GM21360 (cell line): Measurements from ENCODE around the gene PANX1.

Experiments used
- ATAC-seq: cut with Tn5 transposase; IDR thresholded peaks from one replicate; pipeline ENCODE4 v1.9.1; 2021; ENCODE audit warnings: mild to moderate bottlenecking, moderate library complexity; ENCODE audit not compliant: unreplicated experiment

Gene PANX1

DNA sequence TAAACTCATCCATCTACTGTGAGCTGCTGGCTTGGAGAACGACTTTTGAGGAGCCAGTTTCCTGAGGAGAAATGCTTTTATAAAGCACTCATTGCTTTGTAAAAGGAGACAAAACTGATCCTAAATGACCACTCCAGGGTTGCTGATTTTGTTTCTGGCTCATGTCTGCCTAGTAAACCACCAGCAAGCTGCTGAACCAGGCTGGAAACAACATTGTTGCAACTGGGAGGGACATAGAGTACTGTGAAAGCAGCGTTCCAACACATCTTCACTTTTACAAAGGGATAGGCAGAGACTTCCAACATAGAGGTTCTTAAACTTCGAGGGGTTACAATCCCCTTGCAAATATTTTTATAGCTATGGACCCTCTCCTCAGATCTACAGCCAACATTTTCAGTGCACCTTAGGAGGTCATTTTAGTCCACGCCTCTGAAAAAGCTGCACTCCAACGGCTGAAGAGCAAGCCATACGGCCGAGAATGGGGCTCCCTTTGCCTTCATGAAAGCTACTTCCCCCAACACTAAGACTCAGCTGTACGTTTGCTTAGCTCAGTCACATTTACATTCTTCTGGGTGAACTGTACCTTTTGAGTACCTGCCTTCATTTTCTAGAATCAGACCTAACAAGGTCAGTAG lies 54.7 kb downstream of the PANX1 start:
- no peak for ATAC-seq

DNA sequence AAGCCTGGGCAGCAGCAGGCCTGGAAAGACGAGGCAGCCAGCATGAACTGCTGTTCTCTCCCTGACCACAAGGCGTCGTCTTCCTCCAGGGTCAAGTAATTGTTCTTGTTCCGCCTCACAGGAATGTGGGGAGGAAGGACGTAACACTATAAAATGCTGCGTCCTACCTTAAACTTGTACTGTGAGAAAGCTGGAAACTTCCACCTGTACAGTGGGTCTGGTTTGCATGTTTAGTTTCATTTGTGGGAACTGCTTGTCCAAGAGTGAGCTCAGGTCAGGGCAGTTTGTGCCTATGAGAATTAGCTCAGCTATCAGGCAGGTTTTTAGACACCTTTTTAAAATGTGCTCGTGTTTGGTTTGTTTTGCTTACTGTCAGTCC lies 55.2 kb downstream of the PANX1 start:
- peak; percentile 82 for ATAC-seq

DNA sequence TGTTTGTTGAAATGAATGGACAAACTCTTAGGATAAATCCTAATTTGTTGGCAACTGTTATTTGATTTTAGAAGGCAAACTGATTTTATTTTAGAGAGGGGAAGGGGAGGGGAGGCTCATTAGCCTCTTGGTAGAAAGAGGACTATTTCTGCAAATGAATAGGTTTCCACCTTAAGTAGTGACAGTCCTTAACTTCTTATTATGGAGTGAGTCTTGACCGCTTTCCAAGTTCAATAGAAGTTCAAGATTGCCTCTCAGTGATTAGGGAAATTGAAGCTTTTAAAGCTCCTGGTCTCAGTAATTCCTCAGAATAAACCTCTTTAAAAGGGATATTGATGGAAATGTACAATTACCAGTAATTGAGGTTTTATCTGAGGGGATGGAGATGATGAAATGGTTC lies 55.7 kb downstream of the PANX1 start:
- ATAC-seq: no peak

DNA sequence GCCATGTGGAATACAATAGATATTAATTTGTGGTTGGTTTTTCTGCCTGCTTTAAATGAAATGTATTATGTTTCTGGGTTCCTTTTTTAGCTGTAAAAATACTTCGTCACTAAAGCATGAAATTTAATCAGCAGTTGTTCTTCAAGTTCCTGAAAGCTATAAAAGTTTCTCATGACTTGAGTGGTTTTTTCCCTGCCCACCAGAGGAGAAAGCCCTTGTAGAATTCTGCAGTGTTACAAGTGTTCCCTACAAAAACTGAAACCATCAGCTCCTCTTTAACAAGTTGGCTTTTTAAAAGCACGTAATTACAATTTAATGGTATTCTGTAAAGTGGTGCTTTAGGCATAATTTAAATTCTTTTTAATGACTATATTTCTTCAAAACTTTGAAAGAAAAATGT lies 56.2 kb downstream of the PANX1 start:
- no peak for ATAC-seq

DNA sequence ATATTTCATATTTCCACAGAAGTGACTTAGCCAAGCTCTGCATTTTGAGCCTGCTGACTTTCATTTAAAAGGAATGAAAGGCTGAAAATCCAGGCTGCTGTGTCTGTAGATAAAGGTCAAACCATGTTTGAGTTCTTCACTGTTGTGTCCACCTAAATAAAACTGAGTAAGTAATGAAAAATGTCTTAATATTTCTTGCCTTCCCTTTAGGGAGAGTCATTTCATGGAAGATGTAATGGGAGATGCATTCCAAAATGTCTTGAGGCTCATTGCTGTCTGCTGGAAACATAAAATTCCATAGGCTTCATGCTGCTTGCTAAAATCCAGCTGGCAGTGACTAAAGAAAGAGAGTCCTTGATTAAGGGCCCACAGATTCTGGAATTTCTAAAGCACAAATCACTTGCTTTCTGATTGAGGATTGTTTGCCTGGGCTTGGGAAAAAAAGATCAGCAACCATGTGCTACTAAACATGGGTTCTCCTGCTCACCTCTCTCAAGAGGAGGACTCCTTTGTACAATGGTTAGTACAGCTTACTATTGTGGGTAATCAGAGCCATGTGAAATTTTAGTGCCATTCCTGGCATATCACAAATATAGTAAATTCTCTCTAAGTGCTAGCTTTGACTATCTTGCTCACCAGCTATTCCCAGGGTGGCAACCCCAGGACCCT lies 56.9 kb downstream of the PANX1 start:
- no peak for ATAC-seq

DNA sequence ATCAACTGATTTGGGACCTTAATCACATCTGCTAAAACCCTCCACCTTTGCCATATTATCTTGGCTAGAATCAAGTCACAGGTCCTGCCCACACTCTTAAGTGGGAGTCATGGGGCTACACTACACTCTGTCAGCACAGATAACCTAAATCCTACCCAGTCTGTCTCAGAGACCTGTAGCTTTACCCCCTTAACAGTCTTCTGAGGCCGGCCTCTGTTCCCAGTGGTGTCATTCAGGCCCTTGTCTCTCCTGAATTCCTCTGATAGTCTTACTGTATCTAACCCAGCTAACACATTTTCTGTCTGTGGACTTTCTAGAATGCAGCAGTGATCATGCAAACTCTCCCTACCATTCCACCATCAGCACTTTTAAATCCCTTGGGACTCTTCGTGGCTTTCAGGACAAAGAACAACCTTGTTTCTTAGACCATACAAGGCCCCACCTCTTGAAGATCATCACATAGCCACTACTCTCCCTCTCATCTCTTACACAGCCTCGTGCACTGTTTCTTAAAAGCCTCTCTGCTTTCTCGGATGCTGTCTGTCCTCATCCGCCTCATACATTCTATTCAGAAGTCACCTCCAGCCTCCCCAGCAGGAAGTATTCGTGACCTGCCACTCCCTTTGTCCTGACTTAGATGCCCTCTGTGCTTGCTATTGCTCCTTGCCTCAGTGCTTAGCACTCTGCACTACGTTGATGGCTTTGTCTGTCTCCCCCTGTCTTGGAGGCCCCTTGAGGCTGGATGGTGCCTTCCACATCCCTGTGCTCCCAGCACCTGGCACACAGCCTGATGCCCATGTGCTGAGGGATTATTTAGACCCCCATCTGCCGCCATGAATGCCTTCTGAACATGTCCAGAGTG lies 57.9 kb downstream of the PANX1 start:
- ATAC-seq: no peak

DNA sequence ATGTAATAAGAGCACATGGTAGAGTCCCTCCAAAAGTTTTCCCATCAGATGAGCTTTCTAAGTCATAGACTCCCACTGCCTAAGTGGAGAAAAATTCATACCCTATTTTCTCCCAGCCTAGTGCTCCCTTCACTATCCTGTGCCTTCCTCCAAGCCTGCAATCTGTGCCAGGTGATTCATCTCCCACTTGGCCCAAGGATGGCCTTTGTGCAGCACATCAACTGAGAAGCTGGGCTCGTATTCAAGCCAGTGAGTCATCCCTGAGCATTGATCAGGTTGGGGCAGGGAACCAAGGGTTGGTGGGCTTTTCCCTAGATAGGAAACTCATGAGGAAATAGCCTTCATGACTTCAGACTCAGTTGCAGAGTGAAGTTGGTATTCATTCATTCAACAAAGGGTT lies 64.6 kb downstream of the PANX1 start:
- ATAC-seq: no peak

DNA sequence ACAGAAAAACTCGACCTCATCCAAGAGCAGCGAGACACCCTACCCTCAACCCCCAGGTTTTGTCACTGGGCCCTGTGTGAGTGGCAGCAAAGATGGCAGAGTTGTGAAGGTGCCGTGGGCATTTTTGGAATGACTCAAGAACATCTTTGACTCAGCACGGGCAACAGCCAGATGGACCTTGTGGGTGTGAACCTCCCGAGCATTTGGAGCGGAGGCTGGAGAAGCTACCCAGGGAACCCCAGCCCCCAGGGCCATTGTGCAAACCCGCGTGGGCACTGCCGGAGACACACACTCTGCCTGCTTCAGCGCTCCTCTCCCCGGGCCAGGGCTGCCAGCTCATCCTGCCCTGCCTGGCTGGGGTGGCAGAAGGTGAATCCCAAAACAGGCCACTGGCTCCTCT lies 66.1 kb downstream of the PANX1 start:
- ATAC-seq: no peak

DNA sequence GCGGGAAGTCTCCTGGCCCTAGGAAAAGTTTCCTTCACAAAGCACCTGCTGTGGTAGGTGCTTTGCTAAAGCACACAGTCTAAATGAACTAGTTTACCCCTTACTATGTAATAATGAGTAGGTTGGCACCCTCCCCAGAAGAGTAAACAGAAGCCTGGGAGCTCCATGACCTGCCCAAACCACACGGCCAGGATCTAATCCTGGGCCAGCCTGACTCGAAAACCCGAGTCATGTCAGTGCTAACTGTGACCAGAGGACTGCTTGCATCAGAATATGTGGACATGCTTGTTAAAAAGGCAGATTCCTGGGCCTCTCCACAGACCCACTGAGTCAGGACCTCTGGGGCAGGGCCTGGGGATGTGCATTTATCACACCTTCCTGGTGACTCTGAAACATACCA lies 67.7 kb downstream of the PANX1 start:
- no peak for ATAC-seq

DNA sequence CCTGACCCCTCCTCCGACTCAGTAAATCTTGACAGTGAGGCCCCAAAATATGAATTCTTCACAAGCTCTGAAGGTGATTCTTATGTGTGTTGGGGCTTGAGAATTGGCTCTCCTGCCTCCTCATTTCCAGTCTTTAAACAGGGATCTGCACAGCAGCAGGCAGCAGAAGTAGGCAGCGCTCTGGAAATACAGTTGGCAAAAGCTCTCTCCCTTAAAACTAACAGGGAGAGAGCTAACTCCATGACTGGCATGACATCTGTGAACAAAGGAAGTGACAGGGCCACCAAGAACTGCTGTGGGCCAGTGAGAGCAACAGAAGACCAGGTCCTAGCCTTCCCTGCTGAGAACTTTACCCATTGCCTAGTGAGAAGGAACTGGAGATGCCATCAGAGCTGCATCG lies 70.1 kb downstream of the PANX1 start:
- ATAC-seq: no peak

DNA sequence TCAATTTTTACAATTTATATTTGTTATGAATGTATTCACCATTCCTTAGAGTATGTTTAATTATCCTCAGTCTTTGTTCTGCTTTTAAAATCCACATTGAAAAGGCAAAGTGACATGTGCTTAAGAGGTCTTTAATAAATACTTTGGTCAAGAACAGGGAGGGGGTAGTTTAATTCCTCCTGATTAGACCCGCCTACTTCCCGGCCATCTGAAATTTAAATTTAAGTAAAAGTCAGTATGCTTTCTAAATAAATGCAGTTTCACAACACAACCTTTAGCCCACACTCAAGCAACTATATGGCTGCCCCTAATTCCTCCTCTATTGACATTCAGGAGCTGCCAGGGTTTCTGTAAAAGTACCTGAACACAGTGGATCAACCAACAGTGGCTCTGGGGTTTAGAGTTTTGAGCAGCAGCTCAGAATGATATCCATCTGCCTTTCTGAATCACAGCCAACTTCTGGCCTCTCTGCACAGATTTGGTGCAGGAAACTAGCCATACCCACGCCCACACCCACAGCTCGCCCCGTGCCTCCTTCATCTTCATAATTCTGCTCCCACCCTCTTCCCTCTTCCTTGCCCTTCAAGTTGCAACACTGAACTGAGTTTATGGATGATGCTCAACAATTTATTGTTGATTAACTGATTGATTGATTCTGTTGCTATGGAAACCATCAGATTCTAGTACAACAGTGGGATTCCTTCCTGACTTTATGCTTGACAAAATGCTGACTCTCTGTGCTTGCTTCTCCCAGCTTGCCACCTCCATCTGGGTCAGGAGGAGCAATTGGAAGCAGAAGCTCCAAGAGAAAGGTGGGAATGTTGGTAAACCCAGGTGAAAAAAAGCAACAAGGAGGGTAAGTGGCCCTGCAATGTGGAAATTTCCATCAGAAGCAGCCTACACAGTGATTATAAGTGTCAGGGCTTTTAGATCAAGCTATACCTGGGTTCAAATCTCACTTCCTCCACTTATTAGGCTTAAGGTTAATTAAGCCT lies 70.8 kb downstream of the PANX1 start:
- no peak for ATAC-seq

DNA sequence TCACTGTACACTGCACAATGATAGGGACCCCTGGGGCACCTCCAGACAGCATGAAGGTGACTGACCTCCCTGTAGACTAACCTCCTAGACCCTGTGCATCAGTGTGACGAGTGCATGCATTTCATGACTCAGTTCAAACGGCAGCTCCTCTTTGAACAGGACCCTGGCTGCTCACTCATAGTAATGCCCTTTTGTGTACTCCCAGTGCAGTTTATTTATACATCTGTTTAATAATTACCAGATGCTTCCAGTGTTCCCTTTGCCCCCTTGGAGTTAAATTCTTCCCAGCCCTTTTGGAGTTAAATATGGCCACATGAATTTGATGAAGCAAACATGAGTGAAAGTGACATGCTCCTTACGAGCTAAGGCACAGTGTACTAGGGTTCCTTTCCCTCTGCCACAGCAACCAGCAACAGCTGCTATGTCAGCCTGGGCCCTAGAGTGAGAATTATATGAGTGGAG lies 72.4 kb downstream of the PANX1 start:
- no peak for ATAC-seq

DNA sequence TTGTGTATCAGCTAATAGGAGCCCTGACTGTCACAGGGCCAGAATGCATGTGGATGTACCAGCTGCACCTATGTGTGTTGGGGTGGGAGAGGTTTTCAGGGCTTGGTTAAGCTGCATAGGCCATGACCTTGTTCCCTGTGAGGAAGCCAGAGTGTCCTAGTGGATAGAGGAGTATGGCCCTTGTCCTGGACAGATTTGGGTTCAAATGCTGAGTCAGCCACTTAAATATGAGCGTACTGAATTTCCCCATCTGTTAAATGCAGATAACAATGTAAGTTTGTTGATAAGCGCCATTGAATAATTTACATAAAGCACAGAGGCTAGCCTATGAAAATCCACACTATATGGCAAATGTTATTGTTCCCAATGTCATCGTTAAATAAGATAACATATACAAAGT lies 74.4 kb downstream of the PANX1 start:
- ATAC-seq: no peak

DNA sequence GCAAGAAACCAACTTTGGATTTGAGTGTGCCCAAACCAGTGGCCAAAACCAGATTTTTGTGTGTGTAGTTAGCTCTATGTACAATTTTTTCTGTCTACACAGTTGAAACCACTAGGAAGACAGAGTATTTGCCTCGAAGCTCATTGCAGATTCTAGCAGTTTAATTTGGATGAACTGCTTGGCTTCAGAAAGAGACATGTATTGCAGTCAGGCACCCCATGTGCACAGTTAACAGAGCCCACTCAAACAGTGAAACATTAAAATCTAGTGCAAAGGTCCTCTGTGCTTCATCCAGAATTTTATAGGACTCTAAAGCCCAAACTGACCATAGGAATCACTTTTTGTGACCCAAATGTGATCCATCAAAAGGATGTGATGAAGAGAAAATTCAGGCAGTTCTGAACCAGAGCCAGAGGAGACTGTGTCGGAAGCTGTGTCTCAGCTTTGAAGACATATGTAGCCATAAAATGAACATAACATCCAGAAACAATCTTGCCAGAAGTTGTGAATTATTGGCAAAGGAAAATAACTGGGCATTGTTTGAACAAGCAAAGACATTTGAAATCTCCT lies 82.7 kb downstream of the PANX1 start:
- ATAC-seq: no peak

DNA sequence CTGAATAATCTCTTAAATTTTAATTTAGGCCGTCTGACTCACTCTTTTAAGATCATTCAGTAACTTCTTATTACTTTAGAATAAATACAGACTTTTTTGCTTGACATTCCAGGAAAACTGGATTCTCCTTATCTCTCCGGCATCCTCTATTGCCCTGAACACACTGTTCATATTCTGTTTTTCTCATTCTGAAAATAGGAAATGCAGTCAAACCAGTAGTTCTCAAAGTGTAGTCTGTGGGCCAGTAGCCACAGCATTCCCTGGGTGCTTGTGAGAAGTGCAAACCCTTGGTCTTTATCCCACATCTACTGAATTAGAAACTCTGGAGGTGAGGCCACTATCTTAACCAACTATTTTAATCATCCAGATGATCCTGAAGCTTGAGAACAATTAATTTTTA lies 84.3 kb downstream of the PANX1 start:
- no peak for ATAC-seq

DNA sequence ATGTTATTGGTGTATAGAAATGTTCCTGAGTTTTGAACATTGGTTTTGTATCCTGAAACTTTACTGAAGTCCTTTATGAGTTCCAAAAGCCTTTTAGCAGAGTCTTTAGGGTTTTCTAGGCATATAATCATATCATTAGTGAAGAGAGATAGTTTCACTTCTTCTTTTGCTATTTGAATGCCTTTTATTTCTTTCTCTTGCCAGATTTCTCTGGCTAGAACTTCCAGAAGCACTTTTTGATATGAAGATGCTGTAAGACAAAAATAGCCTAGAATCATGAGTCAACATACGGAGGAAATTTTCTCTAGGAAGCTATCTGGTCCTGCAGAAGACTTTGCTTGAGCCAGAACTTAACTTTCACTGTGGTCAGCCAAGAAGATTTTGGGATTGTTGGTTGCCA lies 89.1 kb downstream of the PANX1 start:
- no peak for ATAC-seq

DNA sequence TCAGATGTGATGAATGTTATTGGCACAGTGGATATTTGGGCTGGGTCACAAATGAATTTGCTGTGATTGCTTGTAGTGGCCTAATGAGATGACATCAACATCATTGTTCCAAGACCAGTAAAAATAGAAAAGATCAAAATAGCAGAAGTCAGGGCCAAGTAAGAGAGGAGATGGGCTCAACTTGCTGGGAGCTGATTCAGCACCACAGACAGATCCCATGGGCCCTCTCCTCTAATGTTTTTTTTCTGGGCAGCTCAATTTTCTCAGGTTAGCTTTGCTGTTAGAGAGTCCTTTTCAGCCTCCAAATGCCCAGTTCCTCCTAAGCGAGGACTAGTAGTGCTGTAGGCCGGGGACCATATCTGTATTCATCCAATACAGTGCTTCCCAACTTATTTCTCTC lies 89.7 kb downstream of the PANX1 start:
- no peak for ATAC-seq

DNA sequence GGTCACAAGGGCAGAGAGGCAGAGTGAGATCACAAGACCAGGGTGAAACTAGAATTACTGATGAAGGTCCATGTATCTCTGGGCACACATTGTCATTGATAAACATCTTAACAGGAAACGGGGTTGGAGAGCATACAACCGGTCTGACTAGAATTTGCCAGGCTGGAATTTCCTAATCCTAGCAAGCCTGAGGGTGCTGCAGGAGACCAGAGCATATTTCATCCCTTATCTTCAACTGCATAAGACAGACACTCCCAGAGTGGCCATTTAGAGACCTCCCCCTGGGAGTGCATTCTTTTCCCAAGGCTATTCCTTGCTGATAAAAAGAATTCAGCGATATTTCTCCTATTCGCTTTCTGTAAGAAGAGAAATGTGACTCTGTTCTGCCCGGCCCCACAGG lies 91.1 kb downstream of the PANX1 start:
- no peak for ATAC-seq

DNA sequence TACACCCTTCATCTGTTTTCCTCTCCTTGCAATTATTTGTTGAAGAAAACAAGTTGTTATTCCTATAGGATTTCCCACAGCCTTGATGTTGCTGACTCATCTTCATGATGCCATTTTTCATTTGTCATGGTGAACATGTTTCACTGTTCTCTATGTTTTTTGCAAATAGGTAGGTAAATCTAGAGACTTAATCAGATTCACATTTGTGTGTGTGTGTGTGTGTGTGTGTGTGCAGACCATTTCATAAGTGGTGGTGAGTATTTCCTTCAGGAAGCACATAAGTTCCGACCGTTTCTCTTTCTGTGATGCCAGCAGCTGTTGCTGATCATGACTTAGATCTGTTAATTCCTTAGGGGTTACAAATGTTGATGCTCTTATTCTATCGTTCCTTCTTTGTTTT lies 95.4 kb downstream of the PANX1 start:
- no peak for ATAC-seq
